Central memory CD4-positive, alpha-beta T cell (primary cell): Measurements from ENCODE around the gene CRISPLD2.

Experiments
- DNase-seq: peaks from one replicate; pipeline ENCODE4 v3.0.0; 2022

The CRISPLD2 gene

GRCh38 chr16:84889066-84889465 is 69.3 kb downstream of the CRISPLD2 start:
- DNase-seq: no peak

- no peak for DNase-seq
Measured at GRCh38 chr16:84890427-84890826, 70.6 kb downstream of the CRISPLD2 start.

GRCh38 chr16:84891149-84891795 is 71.5 kb downstream of the CRISPLD2 start:
- DNase-seq: no peak

GRCh38 chr16:84892097-84892496 is 72.3 kb downstream of the CRISPLD2 start:
- no peak for DNase-seq

- no peak for DNase-seq
Measured at GRCh38 chr16:84893467-84893848, 73.7 kb downstream of the CRISPLD2 start.

GRCh38 chr16:84893849-84894599 is 74.2 kb downstream of the CRISPLD2 start:
- DNase-seq: no peak

GRCh38 chr16:84895016-84895415 is 75.2 kb downstream of the CRISPLD2 start:
- no peak for DNase-seq

- DNase-seq: no peak
Measured at GRCh38 chr16:84896847-84897246, 77.1 kb downstream of the CRISPLD2 start.

GRCh38 chr16:84897911-84898377 is 78.2 kb downstream of the CRISPLD2 start:
- no peak for DNase-seq

GRCh38 chr16:84898447-84898846 is 78.7 kb downstream of the CRISPLD2 start:
- DNase-seq: no peak

- no peak for DNase-seq
Measured at GRCh38 chr16:84899414-84899813, 79.6 kb downstream of the CRISPLD2 start.

GRCh38 chr16:84905965-84906460 is 86.2 kb downstream of the CRISPLD2 start:
- DNase-seq: no peak

GRCh38 chr16:84907051-84907450 is 87.3 kb downstream of the CRISPLD2 start:
- DNase-seq: no peak

GRCh38 chr16:84907575-84907974 is 87.8 kb downstream of the CRISPLD2 start:
- DNase-seq: no peak

GRCh38 chr16:84909476-84910085 is 89.8 kb downstream of the CRISPLD2 start:
- DNase-seq: no peak

- DNase-seq: no peak
Measured at GRCh38 chr16:84911486-84912216, 91.9 kb downstream of the CRISPLD2 start.

- DNase-seq: no peak
Measured at GRCh38 chr16:84913315-84913714, 93.5 kb downstream of the CRISPLD2 start.

GRCh38 chr16:84914273-84914672 is 94.5 kb downstream of the CRISPLD2 start:
- DNase-seq: no peak

- DNase-seq: no peak
Measured at GRCh38 chr16:84916178-84916577, 96.4 kb downstream of the CRISPLD2 start.

GRCh38 chr16:84916850-84917249 is 97.1 kb downstream of the CRISPLD2 start:
- no peak for DNase-seq

GRCh38 chr16:84917492-84917891 is 97.7 kb downstream of the CRISPLD2 start:
- no peak for DNase-seq

GRCh38 chr16:84918006-84918909 is 98.5 kb downstream of the CRISPLD2 start:
- DNase-seq: no peak
